IMR-90 (cell line): ENCODE results near the gene CUBN.

Experiments used
- POLR2A ChIP-seq: IDR thresholded peaks from 2 replicates; pipeline ENCODE4 v1.6.1; 2012; ENCODE audit warnings: mild to moderate bottlenecking, low read depth, low read length
- RFX5 ChIP-seq: IDR thresholded peaks from 2 replicates; pipeline ENCODE4 v1.8.0; 2012; ENCODE audit warnings: low read depth, mild to moderate bottlenecking, low read length, moderate library complexity
- TF ChIP-seq, protein P1 (sequence below): conservative IDR thresholded peaks from 2 replicates; pipeline ENCODE4 v1.5.1; 2012; ENCODE audit warnings: mild to moderate bottlenecking, low read depth, low read length, improper control_type of control experiment

DNA sequence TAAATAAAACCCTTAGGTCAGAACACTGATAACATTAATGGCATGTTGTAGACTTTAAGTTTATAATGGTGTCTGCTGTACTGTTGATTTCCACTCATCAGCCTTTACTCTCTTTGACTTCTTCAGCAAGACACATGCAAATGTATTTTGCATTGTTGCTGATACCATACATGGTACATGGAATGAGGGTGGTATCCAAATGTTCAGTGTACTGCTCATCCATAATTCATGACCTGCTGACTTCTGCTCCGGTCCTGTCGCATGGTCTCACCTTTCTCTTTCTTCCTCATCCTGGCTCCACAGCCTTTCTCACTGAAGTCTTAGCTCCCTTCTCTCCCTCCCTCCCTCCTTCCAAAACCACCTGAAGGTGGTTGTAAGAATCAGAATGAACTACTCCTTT lies 4.7 kb upstream of the CUBN start:
- TF ChIP-seq, protein P1, sequence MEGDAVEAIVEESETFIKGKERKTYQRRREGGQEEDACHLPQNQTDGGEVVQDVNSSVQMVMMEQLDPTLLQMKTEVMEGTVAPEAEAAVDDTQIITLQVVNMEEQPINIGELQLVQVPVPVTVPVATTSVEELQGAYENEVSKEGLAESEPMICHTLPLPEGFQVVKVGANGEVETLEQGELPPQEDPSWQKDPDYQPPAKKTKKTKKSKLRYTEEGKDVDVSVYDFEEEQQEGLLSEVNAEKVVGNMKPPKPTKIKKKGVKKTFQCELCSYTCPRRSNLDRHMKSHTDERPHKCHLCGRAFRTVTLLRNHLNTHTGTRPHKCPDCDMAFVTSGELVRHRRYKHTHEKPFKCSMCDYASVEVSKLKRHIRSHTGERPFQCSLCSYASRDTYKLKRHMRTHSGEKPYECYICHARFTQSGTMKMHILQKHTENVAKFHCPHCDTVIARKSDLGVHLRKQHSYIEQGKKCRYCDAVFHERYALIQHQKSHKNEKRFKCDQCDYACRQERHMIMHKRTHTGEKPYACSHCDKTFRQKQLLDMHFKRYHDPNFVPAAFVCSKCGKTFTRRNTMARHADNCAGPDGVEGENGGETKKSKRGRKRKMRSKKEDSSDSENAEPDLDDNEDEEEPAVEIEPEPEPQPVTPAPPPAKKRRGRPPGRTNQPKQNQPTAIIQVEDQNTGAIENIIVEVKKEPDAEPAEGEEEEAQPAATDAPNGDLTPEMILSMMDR, result no peak
- TF ChIP-seq POLR2A, result no peak
- no peak for TF ChIP-seq RFX5
